OCI-LY7 (cell line): Measurements from ENCODE around the gene SKIDA1. TPM values are rescaled to one million over a fixed set of nuclear protein-coding genes. Genes with fewer than 3 reads are reported as not detected.

Experiments
- BruUV-seq: library from RNA; stranded (reverse); fragments of 400-500 nt; replicated peaks from 2 replicates; lab custom pipeline; 2021; lab: Mats Ljungman, UMichigan
- CTCF ChIA-PET: fragments of 300-600 bp; sonication (Branson Sonifier 250); formaldehyde crosslinking; loops from one replicate; lab custom pipeline; 2022; ENCODE audit warnings: antibody characterized with exemption; ENCODE audit not compliant: unreplicated experiment; lab: Charles Lee
- POLR2A ChIA-PET: fragments of 300-600 bp; sonication (Branson Sonifier 250); formaldehyde crosslinking; loops from one replicate; lab custom pipeline; 2022; ENCODE audit warnings: antibody characterized with exemption; lab: Charles Lee
- DNase-seq: peaks from one replicate; pipeline ENCODE4 v3.0.0-alpha.2; 2015; ENCODE audit warnings: low spot score
- H2AFZ ChIP-seq: fragments of 200-600 bp; sonication (generic), shearing (Covaris generic); 2 replicates; pipeline ENCODE4 v1.6.1; 2014; ENCODE audit warnings: mild to moderate bottlenecking, antibody characterized with exemption, low read length, moderate library complexity
- H3K27ac ChIP-seq: fragments of 200-600 bp; sonication (generic); 2 replicates; pipeline ENCODE4 v1.5.1; 2014; ENCODE audit warnings: mixed run types, low read depth, mild to moderate bottlenecking, moderate library complexity, low read length, inconsistent platforms; ENCODE audit not compliant: poor library complexity, severe bottlenecking
- H3K36me3 ChIP-seq: fragments of 200-600 bp; sonication (generic); 2 replicates; pipeline ENCODE4 v1.6.1; 2014; ENCODE audit warnings: mild to moderate bottlenecking, antibody characterized with exemption, low read length, moderate library complexity, mixed read lengths; ENCODE audit not compliant: insufficient read depth
- H3K4me1 ChIP-seq: fragments of 200-600 bp; sonication (generic); 2 replicates; pipeline ENCODE4 v1.5.1; 2014; ENCODE audit warnings: mild to moderate bottlenecking, low read length; ENCODE audit not compliant: insufficient read depth, poor library complexity, severe bottlenecking
- H3K4me2 ChIP-seq: fragments of 200-600 bp; sonication (generic); 2 replicates; pipeline ENCODE4 v1.6.1; 2014; ENCODE audit warnings: mild to moderate bottlenecking, low read length
- H3K4me3 ChIP-seq: fragments of 200-600 bp; sonication (generic); 2 replicates; pipeline ENCODE4 v1.5.1; 2014; ENCODE audit warnings: mild to moderate bottlenecking, low read depth, low read length; ENCODE audit not compliant: poor library complexity, severe bottlenecking
- H3K79me2 ChIP-seq: fragments of 200-600 bp; sonication (generic); 2 replicates; pipeline ENCODE4 v1.6.1; 2016; ENCODE audit warnings: low read depth, mild to moderate bottlenecking, low read length, moderate library complexity, mixed read lengths; ENCODE audit not compliant: insufficient read depth
- H3K9me2 ChIP-seq: fragments of 200-600 bp; sonication (generic); 2 replicates; pipeline ENCODE4 v1.6.1; 2016; ENCODE audit warnings: mild to moderate bottlenecking, low read length, mixed read lengths; ENCODE audit not compliant: insufficient read depth
- H3K9me3 ChIP-seq: fragments of 200-600 bp; sonication (generic); 2 replicates; pipeline ENCODE4 v1.6.1; 2014; ENCODE audit warnings: mild to moderate bottlenecking, mixed run types, low read length, mixed read lengths
- H4K20me1 ChIP-seq: fragments of 200-600 bp; sonication (generic); 2 replicates; pipeline ENCODE4 v1.6.1; 2014; ENCODE audit warnings: mild to moderate bottlenecking, antibody characterized with exemption, low read length, moderate library complexity, mixed read lengths; ENCODE audit not compliant: insufficient read depth
- EZH2phosphoT487 ChIP-seq: fragments of 200-600 bp; sonication (generic); IDR thresholded peaks from 2 replicates; pipeline ENCODE4 v1.6.1; 2018; ENCODE audit warnings: low read depth, borderline replicate concordance, mild to moderate bottlenecking, mixed run types, antibody characterized with exemption, low read length, moderate library complexity, mixed read lengths
- intact Hi-C: fragments of 100-400 bp; cut with micrococcal nuclease; formaldehyde crosslinking; loops from one replicate; pipeline ENCODE4 v1.10.0; 2022; ENCODE audit not compliant: unreplicated experiment
- total RNA-seq, 2 experiments: library from RNA; depleted of rRNA in 1 of 2; stranded (reverse); fragments of >200 nt in 1 of 2; shearing (Covaris generic) in 1 of 2; gene quantifications; 2 replicates each; pipeline ENCODE4 v1.2.3, GENCODE V29; 2014 to 2022
- TF ChIP-seq, protein P1 (sequence below): fragments of 200-600 bp; sonication (generic); conservative IDR thresholded peaks from 2 replicates; pipeline ENCODE4 v1.5.1; 2014; ENCODE audit warnings: mild to moderate bottlenecking, antibody characterized with exemption, low read length, moderate library complexity, mixed read lengths

SKIDA1 gene
- total RNA-seq, 2 experiments from 2014 or later, result not detected

DNA sequence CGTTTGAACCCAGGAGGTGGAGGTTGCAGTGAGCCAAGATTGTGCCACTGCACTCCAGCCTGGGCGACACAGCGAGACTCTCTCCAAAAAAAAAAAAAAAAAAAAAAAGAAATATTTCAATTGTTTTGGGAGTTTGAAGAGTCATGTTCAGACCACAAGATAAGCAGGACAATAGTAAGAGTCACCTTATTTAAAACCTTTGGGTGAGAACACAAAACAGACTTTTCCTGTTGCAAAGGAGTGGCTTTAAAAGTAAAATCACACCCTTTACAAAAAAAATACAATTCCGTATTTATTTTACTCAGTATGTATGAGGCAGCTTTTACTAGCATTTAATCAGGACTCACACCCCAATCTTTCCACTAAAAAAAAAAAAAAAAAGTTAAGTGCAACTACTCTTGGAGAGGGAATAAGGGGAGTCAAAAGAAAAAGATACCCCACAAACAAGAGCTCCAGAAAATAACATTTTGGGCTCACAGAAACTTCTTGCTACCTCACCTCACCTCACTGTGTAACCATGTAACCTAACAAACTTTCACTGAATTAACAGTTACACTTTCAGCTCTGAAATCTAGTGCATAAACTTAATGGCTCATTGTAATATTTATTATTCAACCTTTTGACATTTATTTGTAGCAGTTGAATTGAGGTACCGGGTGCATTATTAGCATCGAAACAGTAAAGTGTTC, 11.2 kb downstream of the SKIDA1 start:
- ChIA-PET POLR2A (interaction anchor here (0.6 to 0.8 kb wide), 2 partner anchors 16 to 18 kb away, joined by 4 to 5 read pairs; no protein-coding TSS in a partner anchor), CTCF (no interaction called here)
- TF ChIP-seq EZH2phosphoT487, result no peak
- TF ChIP-seq, protein P1, sequence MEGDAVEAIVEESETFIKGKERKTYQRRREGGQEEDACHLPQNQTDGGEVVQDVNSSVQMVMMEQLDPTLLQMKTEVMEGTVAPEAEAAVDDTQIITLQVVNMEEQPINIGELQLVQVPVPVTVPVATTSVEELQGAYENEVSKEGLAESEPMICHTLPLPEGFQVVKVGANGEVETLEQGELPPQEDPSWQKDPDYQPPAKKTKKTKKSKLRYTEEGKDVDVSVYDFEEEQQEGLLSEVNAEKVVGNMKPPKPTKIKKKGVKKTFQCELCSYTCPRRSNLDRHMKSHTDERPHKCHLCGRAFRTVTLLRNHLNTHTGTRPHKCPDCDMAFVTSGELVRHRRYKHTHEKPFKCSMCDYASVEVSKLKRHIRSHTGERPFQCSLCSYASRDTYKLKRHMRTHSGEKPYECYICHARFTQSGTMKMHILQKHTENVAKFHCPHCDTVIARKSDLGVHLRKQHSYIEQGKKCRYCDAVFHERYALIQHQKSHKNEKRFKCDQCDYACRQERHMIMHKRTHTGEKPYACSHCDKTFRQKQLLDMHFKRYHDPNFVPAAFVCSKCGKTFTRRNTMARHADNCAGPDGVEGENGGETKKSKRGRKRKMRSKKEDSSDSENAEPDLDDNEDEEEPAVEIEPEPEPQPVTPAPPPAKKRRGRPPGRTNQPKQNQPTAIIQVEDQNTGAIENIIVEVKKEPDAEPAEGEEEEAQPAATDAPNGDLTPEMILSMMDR, result no peak
- H3K9me3 ChIP-seq, result no peaks in the 10 kb centered on the region
- no peaks in the 10 kb centered on the region for H3K9me2 ChIP-seq
- no peaks in the 10 kb centered on the region for H3K79me2 ChIP-seq
- H3K4me2 ChIP-seq, result no peak overlapping the region
- no peaks in the 10 kb centered on the region for H3K36me3 ChIP-seq
- H4K20me1 ChIP-seq, result no peaks in the 10 kb centered on the region
- H3K27ac ChIP-seq, result no peak overlapping the region
- no peak overlapping the region for H3K4me3 ChIP-seq
- DNase-seq, result no peak
- intact Hi-C loops, result no loop called here
- H2AFZ ChIP-seq, result no peak overlapping the region
- H3K4me1 ChIP-seq, result peaks cover 19% of the 10 kb centered on the region
- BruUV-seq, result no TSS peak

DNA sequence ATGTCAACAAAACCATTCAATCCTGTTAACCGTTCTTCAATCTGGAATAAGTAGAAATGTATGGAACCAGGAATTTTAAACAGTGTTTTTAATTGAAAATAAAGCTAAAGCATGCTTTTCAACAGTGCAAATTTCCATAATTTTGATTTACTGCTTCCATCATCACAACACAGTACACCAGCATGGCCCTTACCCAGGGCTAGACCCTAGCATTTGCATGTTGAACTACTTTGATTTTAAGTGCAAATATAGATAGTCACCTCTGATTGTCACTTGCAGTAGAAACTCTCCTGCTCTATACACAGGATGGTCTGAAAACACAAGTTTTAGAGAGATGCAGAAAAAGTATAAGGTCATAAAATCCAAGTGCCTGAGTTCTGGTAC, 12.1 kb downstream of the SKIDA1 start:
- CTCF ChIA-PET, result no interaction called here
- no peak overlapping the region for H3K4me2 ChIP-seq
- H3K27ac ChIP-seq, result no peak overlapping the region
- BruUV-seq, result no TSS peak
- H3K9me3 ChIP-seq, result no peaks in the 10 kb centered on the region
- H3K4me3 ChIP-seq, result no peak overlapping the region
- POLR2A ChIA-PET, result no interaction called here
- no peak overlapping the region for H2AFZ ChIP-seq
- DNase-seq, result no peak
- H3K79me2 ChIP-seq, result no peaks in the 10 kb centered on the region
- no peaks in the 10 kb centered on the region for H3K9me2 ChIP-seq
- H4K20me1 ChIP-seq, result no peaks in the 10 kb centered on the region
- no peaks in the 10 kb centered on the region for H3K36me3 ChIP-seq
- intact Hi-C loops, result no loop called here
- TF ChIP-seq, protein P1, result no peak
- TF ChIP-seq EZH2phosphoT487, result no peak
- peaks cover 10% of the 10 kb centered on the region for H3K4me1 ChIP-seq
